Hepatocyte (in vitro differentiated cells): ENCODE measurements around the gene PRKAR1B. TPM values are rescaled to one million over a fixed set of nuclear protein-coding genes. Genes with fewer than 3 reads are reported as not detected.

Experiments
- DNase-seq: peaks from one replicate; pipeline ENCODE4 v3.0.0-alpha.2; 2016; ENCODE audit warnings: low spot score
- H2AFZ ChIP-seq: fragments of 200-600 bp; sonication (generic); 2 replicates; pipeline ENCODE4 v1.6.0; 2016; ENCODE audit warnings: antibody characterized with exemption, mild to moderate bottlenecking
- H3K27ac ChIP-seq: fragments of 200-600 bp; sonication (generic); 2 replicates; pipeline ENCODE4 v1.5.1; 2016; ENCODE audit warnings: mild to moderate bottlenecking
- H3K27me3 ChIP-seq: fragments of 200-600 bp; sonication (generic); 2 replicates; pipeline ENCODE4 v1.6.1; 2016
- H3K36me3 ChIP-seq: fragments of 200-600 bp; sonication (generic); replicated peaks from 2 replicates; pipeline ENCODE4 v1.5.1; 2016; ENCODE audit warnings: low read depth; ENCODE audit not compliant: insufficient read depth
- H3K4me1 ChIP-seq: fragments of 200-600 bp; sonication (generic); 2 replicates; pipeline ENCODE4 v1.5.1; 2016; ENCODE audit warnings: mild to moderate bottlenecking, moderate library complexity; ENCODE audit not compliant: insufficient read depth
- H3K4me2 ChIP-seq: fragments of 200-600 bp; sonication (generic); 2 replicates; pipeline ENCODE4 v1.6.0; 2016
- H3K4me3 ChIP-seq: fragments of 200-600 bp; sonication (generic); 2 replicates; pipeline ENCODE4 v1.5.1; 2016; ENCODE audit warnings: mild to moderate bottlenecking
- H3K79me2 ChIP-seq: fragments of 200-600 bp; sonication (generic); 2 replicates; pipeline ENCODE4 v1.6.0; 2017; ENCODE audit warnings: mild to moderate bottlenecking
- H3K9me2 ChIP-seq: fragments of 200-600 bp; sonication (generic); replicated peaks from 2 replicates; pipeline ENCODE4 v1.6.0; 2017; ENCODE audit warnings: mild to moderate bottlenecking; ENCODE audit not compliant: insufficient read depth
- H3K9me3 ChIP-seq: fragments of 200-600 bp; sonication (generic); 2 replicates; pipeline ENCODE4 v1.5.1; 2016; ENCODE audit warnings: low read depth, mild to moderate bottlenecking
- H4K20me1 ChIP-seq: fragments of 200-600 bp; sonication (generic); 2 replicates; pipeline ENCODE4 v1.6.0; 2016; ENCODE audit warnings: mild to moderate bottlenecking; ENCODE audit not compliant: insufficient read depth, poor library complexity, severe bottlenecking
- EZH2 ChIP-seq: fragments of 200-600 bp; sonication (generic); IDR thresholded peaks from 2 replicates; pipeline ENCODE4 v1.6.1; 2016; ENCODE audit warnings: antibody characterized with exemption, mild to moderate bottlenecking, borderline replicate concordance
- EZH2phosphoT487 ChIP-seq: fragments of 200-600 bp; sonication (generic); IDR thresholded peaks from one replicate; pipeline ENCODE4 v1.6.1; 2018; ENCODE audit warnings: antibody characterized with exemption, mild to moderate bottlenecking, low read depth, moderate library complexity; ENCODE audit not compliant: unreplicated experiment, severe bottlenecking
- WGBS: methylation state at CpG from one replicate; pipeline ENCODE4 v1.1.6; 2016; ENCODE audit warnings: low lambda C conversion rate; ENCODE audit errors: missing lambda C conversion rate; 5-methylcytosine and 5-hydroxymethylcytosine counted together
- polyA plus RNA-seq: library from polyadenylated mRNA; unstranded; fragments of >200 nt; fragmentation: Nextera tagmentation; extraction: Ambion mirVana; gene quantifications from 2 replicates; pipeline ENCODE4 v1.2.1, GENCODE V29; 2016
- total RNA-seq: library from RNA; depleted of rRNA; stranded (reverse); fragments of >200 nt; gene quantifications from 2 replicates; pipeline ENCODE4 v1.2.3, GENCODE V29; 2014
- TF ChIP-seq, protein P1 (sequence below): fragments of 200-600 bp; sonication (generic); IDR thresholded peaks from 2 replicates; pipeline ENCODE4 v1.5.1; 2016; ENCODE audit warnings: antibody characterized with exemption, mild to moderate bottlenecking; ENCODE audit not compliant: poor library complexity

Gene PRKAR1B
- total and polyA plus RNA-seq, 2 experiments from 2014 or later, result 16.6 to 28.7 TPM

DNA sequence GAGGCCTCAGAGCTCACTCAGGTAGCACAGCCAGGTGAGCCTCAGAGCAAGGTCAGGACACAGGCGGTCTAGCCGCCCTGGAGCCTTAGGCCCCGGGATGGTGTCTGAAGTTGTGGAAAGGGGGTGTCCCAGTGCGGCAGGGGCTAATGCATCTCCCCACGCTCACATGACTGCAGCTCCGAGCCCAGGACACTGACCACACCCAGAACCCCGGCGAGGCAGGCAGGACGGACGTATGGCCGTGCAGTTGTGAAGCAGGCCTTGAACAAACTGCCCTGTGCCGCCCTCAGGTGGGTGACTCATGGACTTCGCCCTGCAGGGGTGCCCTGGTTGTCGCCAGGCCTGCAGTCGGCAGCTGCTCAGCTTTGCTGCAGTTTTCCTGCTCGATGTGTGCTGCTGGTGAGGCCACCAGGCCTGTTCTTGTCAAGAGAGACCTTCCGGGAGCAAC, 5.0 kb upstream of the PRKAR1B start:
- 76% methylated on average over 17 of the region's 17 CpGs for WGBS
- Histone ChIP-seq H3K9me2 (no peaks in the 10 kb centered on the region), H3K9me3 (peaks cover 4% of the 10 kb centered on the region), H2AFZ (no peak overlapping the region), H3K36me3 (no peaks in the 10 kb centered on the region), H3K4me3 (no peak overlapping the region), H3K4me2 (peak overlapping the region; percentile 20), H3K27ac (peak overlapping the region; percentile 83), H3K79me2 (peaks cover 67% of the 10 kb centered on the region), H3K27me3 (no peaks in the 10 kb centered on the region), H3K4me1 (peaks cover 10% of the 10 kb centered on the region), H4K20me1 (no peaks in the 10 kb centered on the region)
- DNase-seq, result peak; percentile 75
- TF ChIP-seq, protein P1, sequence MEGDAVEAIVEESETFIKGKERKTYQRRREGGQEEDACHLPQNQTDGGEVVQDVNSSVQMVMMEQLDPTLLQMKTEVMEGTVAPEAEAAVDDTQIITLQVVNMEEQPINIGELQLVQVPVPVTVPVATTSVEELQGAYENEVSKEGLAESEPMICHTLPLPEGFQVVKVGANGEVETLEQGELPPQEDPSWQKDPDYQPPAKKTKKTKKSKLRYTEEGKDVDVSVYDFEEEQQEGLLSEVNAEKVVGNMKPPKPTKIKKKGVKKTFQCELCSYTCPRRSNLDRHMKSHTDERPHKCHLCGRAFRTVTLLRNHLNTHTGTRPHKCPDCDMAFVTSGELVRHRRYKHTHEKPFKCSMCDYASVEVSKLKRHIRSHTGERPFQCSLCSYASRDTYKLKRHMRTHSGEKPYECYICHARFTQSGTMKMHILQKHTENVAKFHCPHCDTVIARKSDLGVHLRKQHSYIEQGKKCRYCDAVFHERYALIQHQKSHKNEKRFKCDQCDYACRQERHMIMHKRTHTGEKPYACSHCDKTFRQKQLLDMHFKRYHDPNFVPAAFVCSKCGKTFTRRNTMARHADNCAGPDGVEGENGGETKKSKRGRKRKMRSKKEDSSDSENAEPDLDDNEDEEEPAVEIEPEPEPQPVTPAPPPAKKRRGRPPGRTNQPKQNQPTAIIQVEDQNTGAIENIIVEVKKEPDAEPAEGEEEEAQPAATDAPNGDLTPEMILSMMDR, result no peak
- TF ChIP-seq EZH2 (no peak), EZH2phosphoT487 (no peak)

DNA sequence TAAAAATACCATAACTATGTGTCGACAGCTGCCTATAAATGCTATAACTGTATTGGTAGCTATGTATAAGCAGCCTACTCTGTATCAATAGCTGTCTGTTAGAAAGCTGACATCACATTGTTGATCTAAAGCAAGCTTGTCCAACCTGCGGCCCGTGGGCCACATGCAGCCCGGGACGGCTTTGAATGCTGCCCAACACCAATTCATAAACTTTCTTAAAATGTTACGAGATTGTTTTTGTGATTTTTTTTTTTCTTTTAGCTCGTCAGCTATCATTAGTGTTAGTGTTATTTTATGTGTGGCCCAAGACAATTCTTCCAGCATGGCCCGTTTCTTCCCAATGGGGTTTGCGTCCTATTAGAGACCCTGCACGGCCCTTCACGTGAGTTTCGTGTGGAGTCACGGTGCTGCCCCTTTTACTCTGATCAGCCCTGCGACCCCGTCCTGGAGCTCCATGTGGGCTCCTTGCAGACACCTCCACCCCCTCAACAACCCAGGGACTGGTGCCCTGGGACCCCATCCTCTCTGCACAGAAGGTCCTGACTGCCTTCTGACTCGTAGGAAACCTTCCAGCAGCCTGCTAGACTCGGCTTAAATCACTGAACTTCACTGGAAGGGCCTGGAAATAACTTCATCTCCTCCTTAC, 4.5 kb upstream of the PRKAR1B start:
- WGBS, result 95% methylated on average over 17 of the region's 17 CpGs
- peaks cover 61% of the 10 kb centered on the region for H3K79me2 ChIP-seq
- no peaks in the 10 kb centered on the region for H3K9me2 ChIP-seq
- no peak overlapping the region for H2AFZ ChIP-seq
- no peaks in the 10 kb centered on the region for H3K36me3 ChIP-seq
- peaks cover 4% of the 10 kb centered on the region for H3K9me3 ChIP-seq
- no peak overlapping the region for H3K4me3 ChIP-seq
- H3K27me3 ChIP-seq, result no peaks in the 10 kb centered on the region
- no peak overlapping the region for H3K4me2 ChIP-seq
- H3K4me1 ChIP-seq, result peaks cover 10% of the 10 kb centered on the region
- H3K27ac ChIP-seq, result peak overlapping the region; percentile 83
- DNase-seq, result no peak
- no peaks in the 10 kb centered on the region for H4K20me1 ChIP-seq
- TF ChIP-seq EZH2phosphoT487, result no peak
- TF ChIP-seq EZH2, result no peak
- TF ChIP-seq, protein P1, result no peak

DNA sequence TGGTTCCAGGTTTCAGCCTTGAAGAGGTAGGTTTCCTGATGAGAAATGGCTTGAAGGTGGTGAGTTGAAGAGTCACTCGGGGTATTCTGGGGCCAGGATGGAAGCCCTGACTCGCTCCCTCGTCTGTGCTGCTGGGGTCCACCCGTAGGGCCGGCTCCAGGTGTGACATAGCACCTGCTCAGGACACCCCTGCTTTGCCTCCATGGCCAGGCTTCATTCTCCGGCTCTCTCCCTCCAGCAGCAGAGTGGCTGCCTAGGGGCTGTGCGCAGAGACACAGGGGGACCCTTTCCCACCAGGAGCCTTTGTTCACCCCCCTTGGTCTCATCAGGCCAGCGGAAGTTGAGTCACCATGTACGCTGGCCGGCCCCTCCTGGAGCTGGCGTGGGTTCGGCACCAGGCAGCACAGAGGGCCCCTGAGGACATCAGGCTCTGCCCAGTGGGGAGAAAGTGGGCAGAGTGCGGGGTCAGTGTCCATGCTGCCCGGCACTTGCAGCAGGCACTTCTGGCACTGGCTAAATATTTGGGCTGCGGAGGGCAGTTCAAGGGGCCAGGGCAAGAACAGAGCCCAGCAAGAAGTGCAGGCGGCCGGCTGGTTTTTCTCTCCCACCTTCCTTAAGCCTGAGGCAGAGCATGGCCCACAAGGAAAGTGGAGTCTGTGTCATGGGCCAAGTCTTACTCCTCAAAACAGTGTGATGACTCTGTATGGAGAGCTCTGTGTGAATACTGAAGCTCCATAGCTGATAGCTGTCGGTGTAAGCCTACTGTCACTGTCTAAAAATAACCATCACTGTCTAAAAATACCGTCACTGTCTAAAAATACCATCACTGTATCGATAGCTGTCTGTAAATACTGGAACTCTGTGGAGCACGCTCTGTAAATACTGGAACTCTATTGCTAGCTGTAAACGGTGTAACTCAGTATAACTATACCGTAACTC, 3.7 kb upstream of the PRKAR1B start:
- Histone ChIP-seq H3K27me3 (no peaks in the 10 kb centered on the region), H3K36me3 (no peaks in the 10 kb centered on the region), H3K9me2 (no peaks in the 10 kb centered on the region), H3K4me1 (peaks cover 15% of the 10 kb centered on the region), H3K79me2 (peaks cover 60% of the 10 kb centered on the region), H3K4me2 (no peak overlapping the region), H3K9me3 (peaks cover 4% of the 10 kb centered on the region), H3K27ac (peak overlapping the region; percentile 83), H3K4me3 (no peak overlapping the region), H4K20me1 (no peaks in the 10 kb centered on the region), H2AFZ (no peak overlapping the region)
- TF ChIP-seq, protein P1, result no peak
- TF ChIP-seq EZH2 (no peak), EZH2phosphoT487 (no peak)
- WGBS, result 95% methylated on average over 23 of the region's 23 CpGs
- no peak for DNase-seq
